Adrenal gland (tissue), 12 donors: ENCODE measurements around the gene TELO2. TPM values are rescaled to one million over a fixed set of nuclear protein-coding genes. Genes with fewer than 3 reads are reported as not detected.
A peak's percentile ranks its signal among the peaks of the same experiment; 100 is the strongest.

ENCODE experiments used
- DNase-seq, 7 donors: peaks; one replicate each; pipeline ENCODE4 v3.0.0-alpha.2; 2019 to 2020
- H3K27ac ChIP-seq, 5 donors: fragments of 200-600 bp; sonication (generic) in 4 of 5; 1 replicate in 3 of 5; 2 replicates in 2 of 5; pipeline versions ENCODE4 v1.5.1 to v1.8.0; 2016 to 2020; ENCODE audit warnings: mild to moderate bottlenecking in 1 of 5
- H3K27me3 ChIP-seq: fragments of 200-600 bp; 2 replicates; pipeline ENCODE4 v1.8.0; 2021
- H3K36me3 ChIP-seq, 2 donors: fragments of 200-600 bp; replicated peaks in 1 of 2; 1 replicate in 1 of 2; 2 replicates in 1 of 2; pipeline versions ENCODE4 v1.5.1 to v1.8.0; 2018 to 2022
- H3K4me1 ChIP-seq, 2 donors: fragments of 200-600 bp; replicated peaks in 1 of 2; 1 replicate in 1 of 2; 2 replicates in 1 of 2; pipeline versions ENCODE4 v1.5.1 to v1.8.0; 2018 to 2021
- H3K4me3 ChIP-seq, 4 donors: fragments of 200-600 bp; sonication (generic) in 3 of 4; one replicate each; pipeline ENCODE4 v1.5.1; 2016 to 2018
- H3K9me3 ChIP-seq, 3 donors: fragments of 200-600 bp; sonication (generic) in 1 of 3; replicated peaks in 1 of 3; 1 replicate in 2 of 3; 2 replicates in 1 of 3; pipeline versions ENCODE4 v1.5.1 to v1.8.0; 2016 to 2021
- POLR2A ChIP-seq, 2 donors: fragments of 450-650 bp; IDR thresholded peaks; one replicate each; pipeline ENCODE4 v1.6.1; 2017; ENCODE audit warnings: antibody characterized with exemption in 2 of 2, mild to moderate bottlenecking in 2 of 2, moderate library complexity in 1 of 2
- WGBS, 4 donors: extraction: QIAGEN DNeasy Blood & Tissue Kit in 2 of 4; methylation state at CpG; one replicate each; pipeline versions ENCODE4 v1.1.5 to v1.1.7; 2013 to 2017; 5-methylcytosine and 5-hydroxymethylcytosine counted together
- intact Hi-C, 2 donors: fragments of 100-400 bp; cut with DNase I; formaldehyde crosslinking; loops; one replicate each; pipeline versions ENCODE4 v1.14.1 to v1.15.0; 2022 to 2023
- polyA plus RNA-seq, 3 donors: library from polyadenylated mRNA; stranded (reverse); fragments of 200-250 nt in 2 of 3; fragments of 350-450 nt in 1 of 3; fragmentation: Illumina TruSeq in 1 of 3; extraction: RNeasy Lipid Tissue Mini Kit (QIAGEN cat#74804) in 1 of 3; gene quantifications; one replicate each; pipeline ENCODE4 v1.2.3, GENCODE V29; 2013 to 2014
- total RNA-seq, 9 donors: library from RNA; depleted of rRNA in 4 of 9; stranded (reverse); fragments of >200 nt in 4 of 9; fragments of 120-200 nt in 1 of 9; fragmentation: NEBNext Ultra II Directional in 1 of 9; extraction: Animal tissue kit (Norgen Biotek cat#: 25700) in 1 of 9; gene quantifications; one replicate each; pipeline versions ENCODE4 v1.1.0 to v1.2.4, GENCODE V29; 2013 to 2023
- TF ChIP-seq, protein P1 (sequence below), 6 experiments: fragments of 450-650 bp in 4 of 6; fragments of 200-600 bp in 2 of 6; sonication (generic) in 1 of 6; IDR thresholded peaks; 1 replicate in 5 of 6; 2 replicates in 1 of 6; pipeline versions ENCODE4 v1.5.1 to v1.8.0; 2016 to 2021; ENCODE audit warnings: antibody characterized with exemption in 6 of 6, mild to moderate bottlenecking in 2 of 6, moderate library complexity in 1 of 6
- donor health status: healthy with polysubstance abuse.
- donor health status: Bipolar disorder and iron deficiency.
- donor health status: DM: yes; HTN: yes; CAD: no.
- donor health status: DM: no; HTN: no; CAD: no.
- donor health status: DM: no; HTN: no; CAD: no.
- donor health status: DM: yes; HTN: yes; CAD: no.

TELO2 gene
- total and polyA plus RNA-seq, 12 donors, result 1.3 to 173 (median 23.7) TPM

DNA sequence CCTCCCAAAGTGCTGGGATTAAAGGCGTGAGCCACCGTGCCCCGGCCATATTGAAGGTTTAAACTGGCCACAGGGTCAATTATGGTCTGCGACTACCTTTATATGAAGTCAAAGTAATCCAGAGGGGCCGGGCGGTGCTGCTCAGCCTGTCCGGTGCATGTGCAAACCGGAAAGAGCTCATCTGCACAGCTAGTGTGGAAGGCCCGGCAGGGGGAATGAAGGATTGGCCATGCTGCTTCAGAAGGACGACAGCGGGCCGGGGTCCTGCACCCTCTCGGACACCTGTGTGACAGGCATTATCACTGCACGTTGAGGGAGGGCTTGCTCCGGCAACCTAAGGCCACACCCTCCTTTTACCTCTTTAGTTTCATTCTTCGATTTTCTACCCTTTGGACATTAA, 63.9 kb downstream of the TELO2 start:
- Histone ChIP-seq H3K4me1 (no peaks in the 10 kb centered on the region), H3K27me3 (no peaks in the 10 kb centered on the region), H3K4me3 (no peak overlapping the region), H3K27ac (peak overlapping the region in 1 of 5 donors; percentile 3), H3K36me3 (peaks cover 0 to 77% of the 10 kb centered on the region in 2 donors), H3K9me3 (no peaks in the 10 kb centered on the region)
- no peak for TF ChIP-seq POLR2A (IDR thresholded peaks at IDR 0.05)
- TF ChIP-seq, protein P1, sequence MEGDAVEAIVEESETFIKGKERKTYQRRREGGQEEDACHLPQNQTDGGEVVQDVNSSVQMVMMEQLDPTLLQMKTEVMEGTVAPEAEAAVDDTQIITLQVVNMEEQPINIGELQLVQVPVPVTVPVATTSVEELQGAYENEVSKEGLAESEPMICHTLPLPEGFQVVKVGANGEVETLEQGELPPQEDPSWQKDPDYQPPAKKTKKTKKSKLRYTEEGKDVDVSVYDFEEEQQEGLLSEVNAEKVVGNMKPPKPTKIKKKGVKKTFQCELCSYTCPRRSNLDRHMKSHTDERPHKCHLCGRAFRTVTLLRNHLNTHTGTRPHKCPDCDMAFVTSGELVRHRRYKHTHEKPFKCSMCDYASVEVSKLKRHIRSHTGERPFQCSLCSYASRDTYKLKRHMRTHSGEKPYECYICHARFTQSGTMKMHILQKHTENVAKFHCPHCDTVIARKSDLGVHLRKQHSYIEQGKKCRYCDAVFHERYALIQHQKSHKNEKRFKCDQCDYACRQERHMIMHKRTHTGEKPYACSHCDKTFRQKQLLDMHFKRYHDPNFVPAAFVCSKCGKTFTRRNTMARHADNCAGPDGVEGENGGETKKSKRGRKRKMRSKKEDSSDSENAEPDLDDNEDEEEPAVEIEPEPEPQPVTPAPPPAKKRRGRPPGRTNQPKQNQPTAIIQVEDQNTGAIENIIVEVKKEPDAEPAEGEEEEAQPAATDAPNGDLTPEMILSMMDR (IDR thresholded peaks at IDR 0.05), result no peak
- WGBS, 4 donors, result 86 to 97% (median 89%) methylated on average over 13 to 16 of the region's 16 CpGs
- DNase-seq, result no peak
- intact Hi-C loops, result no loop called here

DNA sequence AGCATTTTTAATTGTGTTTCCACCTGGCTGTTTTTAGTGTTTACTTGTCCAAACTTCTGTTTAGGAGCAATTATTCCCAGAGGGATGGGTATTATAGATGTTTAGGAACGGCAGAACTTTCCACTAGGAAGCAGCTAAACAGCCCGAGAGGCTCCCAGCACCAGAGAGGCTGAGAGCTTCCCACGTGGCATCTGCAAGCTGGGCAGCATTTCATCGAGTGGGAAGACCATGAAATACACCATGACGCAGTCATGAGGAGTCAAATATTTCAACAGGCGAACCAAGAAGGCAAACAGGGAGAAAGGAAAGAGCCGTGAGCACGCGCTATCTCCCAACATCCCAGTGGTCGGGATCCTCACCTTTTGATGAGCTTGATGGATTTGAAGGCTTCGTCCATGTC, 64.4 kb downstream of the TELO2 start:
- Histone ChIP-seq H3K4me3 (no peak overlapping the region), H3K27me3 (no peaks in the 10 kb centered on the region), H3K27ac (no peak overlapping the region), H3K4me1 (no peaks in the 10 kb centered on the region), H3K36me3 (peaks cover 0 to 77% of the 10 kb centered on the region in 2 donors), H3K9me3 (no peaks in the 10 kb centered on the region)
- 88 to 92% (median 90%) methylated on average over 11 of the region's 11 CpGs for WGBS, 4 donors
- DNase-seq, result no peak
- no peak for TF ChIP-seq POLR2A (IDR thresholded peaks at IDR 0.05)
- TF ChIP-seq, protein P1 (IDR thresholded peaks at IDR 0.05), result no peak
- intact Hi-C loops, result no loop called here

DNA sequence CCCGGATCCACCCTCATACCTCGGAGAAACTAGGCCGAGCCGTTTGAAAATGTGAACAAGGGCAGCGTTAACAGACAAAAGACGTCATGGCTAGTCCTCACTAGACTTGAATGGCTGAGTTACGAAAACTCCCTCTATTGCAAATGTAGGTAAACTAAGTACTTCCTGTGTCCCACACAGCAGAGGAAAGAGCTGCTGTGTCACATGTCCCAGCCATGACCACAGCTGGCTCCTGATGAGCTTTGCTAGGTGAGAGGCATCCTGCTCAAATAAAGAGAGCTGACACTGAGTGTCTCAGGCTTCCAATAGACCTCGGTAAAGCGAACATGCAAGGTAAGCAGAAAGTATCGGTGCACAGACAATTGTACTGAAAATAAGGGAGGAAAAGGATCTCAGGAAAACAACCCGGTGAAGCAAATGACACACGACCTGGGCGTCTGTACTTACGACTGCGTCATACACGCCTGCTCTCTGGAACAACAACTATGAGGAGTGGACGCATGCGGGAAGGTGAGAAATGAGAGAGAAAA, 66.4 kb downstream of the TELO2 start:
- no peak for DNase-seq
- TF ChIP-seq, protein P1 (IDR thresholded peaks at IDR 0.05), result no peak
- TF ChIP-seq POLR2A (IDR thresholded peaks at IDR 0.05), result no peak
- H3K36me3 ChIP-seq, result peaks cover 0 to 73% of the 10 kb centered on the region in 2 donors
- H3K4me3 ChIP-seq, result no peak overlapping the region
- H3K9me3 ChIP-seq, result no peaks in the 10 kb centered on the region
- intact Hi-C loops, result no loop called here
- 81 to 89% (median 83%) methylated on average over 18 of the region's 18 CpGs for WGBS, 4 donors
- H3K27me3 ChIP-seq, result no peaks in the 10 kb centered on the region
- H3K4me1 ChIP-seq, result no peaks in the 10 kb centered on the region
- H3K27ac ChIP-seq, result peak overlapping the region in 1 of 5 donors; percentile 22

Other genes with a start within 250 kb of the TELO2 start
- gene TPSD1, start 237.3 kb upstream of the TELO2 start, total RNA-seq, result not detected
- gene TPSD1, start 237.3 kb upstream of the TELO2 start, polyA plus RNA-seq, result under 1 TPM in 1 of 3 donors, not detected in 2; 0.24 TPM
- 100 to 1,000 TPM in 4 of 9 donors, 10 to 100 TPM in 5; 50.7 to 142 (median 95.5) TPM for gene UBE2I, start 183.7 kb upstream of the TELO2 start, total RNA-seq
- 100 to 1,000 TPM in 1 of 3 donors, 10 to 100 TPM in 2; 61.9 to 203 (median 70.1) TPM for gene UBE2I, start 183.7 kb upstream of the TELO2 start, polyA plus RNA-seq
- 10 to 100 TPM in 4 of 9 donors, 1 to 10 TPM in 4, under 1 TPM in 1; 0.79 to 25.4 (median 7.8) TPM for gene BAIAP3, start 159.7 kb upstream of the TELO2 start, total RNA-seq
- 100 to 1,000 TPM in 1 of 3 donors, 10 to 100 TPM in 2; 11.9 to 129 (median 20.7) TPM for gene BAIAP3, start 159.7 kb upstream of the TELO2 start, polyA plus RNA-seq
- 100 to 1,000 TPM in 3 of 9 donors, 10 to 100 TPM in 6; 49.8 to 258 (median 75.0) TPM for gene TSR3, start 141.5 kb upstream of the TELO2 start, total RNA-seq
- 10 to 100 TPM; 13.7 to 42.8 (median 39.2) TPM for gene TSR3, start 141.5 kb upstream of the TELO2 start, polyA plus RNA-seq
- gene GNPTG, start 141.4 kb upstream of the TELO2 start, total RNA-seq, result 100 to 1,000 TPM; 132 to 332 (median 281) TPM
- 100 to 1,000 TPM in 2 of 3 donors, 10 to 100 TPM in 1; 95.9 to 659 (median 362) TPM for gene GNPTG, start 141.4 kb upstream of the TELO2 start, polyA plus RNA-seq
- 100 to 1,000 TPM in 1 of 9 donors, 10 to 100 TPM in 8; 11.5 to 174 (median 36.9) TPM for gene UNKL, start 78.7 kb upstream of the TELO2 start, total RNA-seq
- gene UNKL, start 78.7 kb upstream of the TELO2 start, polyA plus RNA-seq, result 10 to 100 TPM; 10.1 to 27.9 (median 11.8) TPM
- gene UQCC4, start 72.6 kb upstream of the TELO2 start, total RNA-seq, result 10 to 100 TPM; 16.9 to 48.2 (median 21.8) TPM
- gene UQCC4, start 72.6 kb upstream of the TELO2 start, polyA plus RNA-seq, result 10 to 100 TPM; 13.2 to 21.0 (median 15.7) TPM
- gene PERCC1, start 62.3 kb upstream of the TELO2 start, total RNA-seq, result under 1 TPM in 1 of 9 donors, not detected in 8; 0.69 TPM
- not detected for gene PERCC1, start 62.3 kb upstream of the TELO2 start, polyA plus RNA-seq
- gene CCDC154, start 48.8 kb upstream of the TELO2 start, total RNA-seq, result 1 to 10 TPM in 4 of 9 donors, under 1 TPM in 5; 0.28 to 3.1 (median 0.89) TPM
- gene CCDC154, start 48.8 kb upstream of the TELO2 start, polyA plus RNA-seq, result 10 to 100 TPM in 2 of 3 donors, not detected in 1; 10.7 to 39.7 TPM
- 100 to 1,000 TPM in 5 of 9 donors, 10 to 100 TPM in 4; 27.2 to 243 (median 121) TPM for gene CLCN7, start 18.3 kb upstream of the TELO2 start, total RNA-seq
- 100 to 1,000 TPM in 2 of 3 donors, 10 to 100 TPM in 1; 25.3 to 369 (median 133) TPM for gene CLCN7, start 18.3 kb upstream of the TELO2 start, polyA plus RNA-seq
- gene PTX4, start 4.4 kb upstream of the TELO2 start, total RNA-seq, result 1 to 10 TPM in 2 of 9 donors, under 1 TPM in 4, not detected in 3; 0.39 to 1.4 (median 0.61) TPM
- gene PTX4, start 4.4 kb upstream of the TELO2 start, polyA plus RNA-seq, result under 1 TPM in 2 of 3 donors, not detected in 1; 0.16 to 0.17 TPM
- gene TMEM204, start 40.3 kb downstream of the TELO2 start, total RNA-seq, result 10 to 100 TPM; 11.4 to 77.2 (median 25.3) TPM
- gene TMEM204, start 40.3 kb downstream of the TELO2 start, polyA plus RNA-seq, result 10 to 100 TPM in 2 of 3 donors, 1 to 10 TPM in 1; 7.4 to 30.7 (median 26.6) TPM
- gene IFT140, start 118.7 kb downstream of the TELO2 start, total RNA-seq, result 10 to 100 TPM; 12.0 to 46.4 (median 27.3) TPM
- 10 to 100 TPM in 2 of 3 donors, 1 to 10 TPM in 1; 6.6 to 62.7 (median 31.3) TPM for gene IFT140, start 118.7 kb downstream of the TELO2 start, polyA plus RNA-seq
- 10 to 100 TPM in 5 of 9 donors, 1 to 10 TPM in 4; 5.3 to 17.1 (median 10.1) TPM for gene CRAMP1, start 119.0 kb downstream of the TELO2 start, total RNA-seq
- 10 to 100 TPM in 1 of 3 donors, 1 to 10 TPM in 2; 4.3 to 19.0 (median 7.9) TPM for gene CRAMP1, start 119.0 kb downstream of the TELO2 start, polyA plus RNA-seq
- 10 to 100 TPM; 11.9 to 50.5 (median 34.9) TPM for gene JPT2, start 184.9 kb downstream of the TELO2 start, total RNA-seq
- 10 to 100 TPM; 12.1 to 49.4 (median 12.7) TPM for gene JPT2, start 184.9 kb downstream of the TELO2 start, polyA plus RNA-seq
- gene MAPK8IP3, start 212.8 kb downstream of the TELO2 start, total RNA-seq, result 10 to 100 TPM; 30.1 to 97.1 (median 50.5) TPM
- gene MAPK8IP3, start 212.8 kb downstream of the TELO2 start, polyA plus RNA-seq, result 100 to 1,000 TPM in 2 of 3 donors, 10 to 100 TPM in 1; 12.1 to 430 (median 147) TPM